H1 (cell line): ENCODE data around the gene RXFP1.

ENCODE experiments used
- BCL11A ChIP-seq, 2 experiments: IDR thresholded peaks; one replicate each; pipeline ENCODE4 v1.6.1; 2011; ENCODE audit warnings: low read depth in 2 of 2, low read length in 2 of 2, mild to moderate bottlenecking in 2 of 2
- CTCF ChIP-seq, 3 experiments: IDR thresholded peaks; 1 replicate in 2 of 3; 2 replicates in 1 of 3; pipeline versions ENCODE4 v1.5.1 to v1.6.1; 2011; ENCODE audit warnings: low read length in 3 of 3, mild to moderate bottlenecking in 3 of 3, inconsistent platforms in 2 of 3, low read depth in 1 of 3, moderate library complexity in 1 of 3; ENCODE audit not compliant: insufficient read depth in 1 of 3; ENCODE audit errors: control extremely low read depth in 1 of 3
- EP300 ChIP-seq, 2 experiments: IDR thresholded peaks; 1 replicate in 1 of 2; 2 replicates in 1 of 2; pipeline ENCODE4 v1.6.1; 2011 to 2012; ENCODE audit warnings: low read depth in 2 of 2, low read length in 2 of 2, mild to moderate bottlenecking in 2 of 2, borderline replicate concordance in 1 of 2, inconsistent platforms in 1 of 2, moderate library complexity in 1 of 2
- KDM5A ChIP-seq: fragments of 200-600 bp; IDR thresholded peaks from 2 replicates; pipeline ENCODE4 v1.7.1; 2012; ENCODE audit warnings: mild to moderate bottlenecking, low read length, inconsistent platforms, mixed read lengths
- MAX ChIP-seq: IDR thresholded peaks from 2 replicates; pipeline ENCODE4 v1.6.1; 2012; ENCODE audit warnings: inconsistent platforms
- POLR2A ChIP-seq, 2 experiments: IDR thresholded peaks; 1 replicate in 1 of 2; 2 replicates in 1 of 2; pipeline ENCODE4 v1.6.1; 2011; ENCODE audit warnings: low read depth in 2 of 2, low read length in 2 of 2, mild to moderate bottlenecking in 2 of 2; ENCODE audit errors: control extremely low read depth in 1 of 2
- POLR2AphosphoS5 ChIP-seq: IDR thresholded peaks from 2 replicates; pipeline ENCODE4 v1.6.1; 2011; ENCODE audit warnings: low read depth, low read length
- RBBP5 ChIP-seq: IDR thresholded peaks from 2 replicates; pipeline ENCODE4 v1.7.1; 2012; ENCODE audit warnings: low read depth, mild to moderate bottlenecking, inconsistent platforms, low read length, moderate library complexity, borderline replicate concordance
- RFX5 ChIP-seq: IDR thresholded peaks from 2 replicates; pipeline ENCODE4 v1.6.1; 2011; ENCODE audit warnings: low read depth, low read length, improper control_type of control experiment, borderline replicate concordance
- TEAD4 ChIP-seq: IDR thresholded peaks from 2 replicates; pipeline ENCODE4 v1.6.1; 2012; ENCODE audit warnings: low read depth, low read length, inconsistent platforms, mixed read lengths
- USF2 ChIP-seq: IDR thresholded peaks from 2 replicates; pipeline ENCODE4 v1.6.1; 2011; ENCODE audit warnings: low read length, improper control_type of control experiment
- ZNF274 ChIP-seq: IDR thresholded peaks from 2 replicates; pipeline ENCODE4 v1.7.0; 2012; ENCODE audit warnings: low read length, borderline replicate concordance; ENCODE audit errors: extremely low read depth

GRCh38 chr4:158560284-158560683 is 38.6 kb downstream of the RXFP1 start:
- TF ChIP-seq CTCF (IDR thresholded peaks at IDR 0.05; ENCODE audit: control extremely low read depth in 1 of 3, insufficient read depth in 1 of 3, low read depth in 1 of 3, low read length in 3 of 3) (no peak), EP300 (IDR thresholded peaks at IDR 0.05; ENCODE audit: borderline replicate concordance in 1 of 2, low read depth in 2 of 2, low read length in 2 of 2) (no peak), TEAD4 (no peak), MAX (no peak), POLR2AphosphoS5 (no peak), RBBP5 (no peak), KDM5A (no peak), USF2 (no peak), BCL11A (IDR thresholded peaks at IDR 0.05; ENCODE audit: low read depth in 2 of 2, low read length in 2 of 2) (no peak), ZNF274 (no peak), RFX5 (no peak), POLR2A (IDR thresholded peaks at IDR 0.05; ENCODE audit: control extremely low read depth in 1 of 2, low read depth in 2 of 2, low read length in 2 of 2) (no peak)
